ENCODE data around the gene ZNF784.

The ZNF784 gene

GRCh38 chr19:55656552-55656951 is 32.2 kb upstream of the ZNF784 start:
- DNase-seq: no peak

DNA sequence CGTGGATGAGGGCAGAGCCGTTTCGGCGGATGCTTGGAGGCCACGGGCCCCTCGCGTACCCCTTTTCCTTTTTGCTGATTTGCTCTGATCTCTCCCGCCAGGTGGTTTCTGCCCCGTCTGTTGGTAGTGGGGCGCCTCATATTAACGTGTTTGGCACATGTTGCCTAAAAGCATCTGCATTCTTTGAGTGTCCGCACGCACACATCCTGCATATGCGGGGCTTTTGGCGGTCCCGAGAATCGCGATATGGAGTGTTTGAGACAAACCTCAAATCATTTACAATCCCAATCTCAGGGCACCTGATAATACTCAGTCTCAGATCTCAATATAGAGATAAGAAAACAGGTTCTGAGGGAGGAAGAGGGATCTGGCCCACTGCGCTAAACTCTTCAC is 31.3 kb upstream of the ZNF784 start:
- DNase-seq: no peak

- peak; percentile 91 to 92 for DNase-seq
Observed at GRCh38 chr19:55654868-55655647, 30.7 kb upstream of the ZNF784 start, which contains the start of gene U2AF2. U2AF2 (plus strand) TSS chr19:55655035; CDS start chr19:55655105, 70 bp downstream.

- DNase-seq: peak; percentile 96 to 97
Observed at GRCh38 chr19:55654323-55654867, 30.0 kb upstream of the ZNF784 start.

DNA sequence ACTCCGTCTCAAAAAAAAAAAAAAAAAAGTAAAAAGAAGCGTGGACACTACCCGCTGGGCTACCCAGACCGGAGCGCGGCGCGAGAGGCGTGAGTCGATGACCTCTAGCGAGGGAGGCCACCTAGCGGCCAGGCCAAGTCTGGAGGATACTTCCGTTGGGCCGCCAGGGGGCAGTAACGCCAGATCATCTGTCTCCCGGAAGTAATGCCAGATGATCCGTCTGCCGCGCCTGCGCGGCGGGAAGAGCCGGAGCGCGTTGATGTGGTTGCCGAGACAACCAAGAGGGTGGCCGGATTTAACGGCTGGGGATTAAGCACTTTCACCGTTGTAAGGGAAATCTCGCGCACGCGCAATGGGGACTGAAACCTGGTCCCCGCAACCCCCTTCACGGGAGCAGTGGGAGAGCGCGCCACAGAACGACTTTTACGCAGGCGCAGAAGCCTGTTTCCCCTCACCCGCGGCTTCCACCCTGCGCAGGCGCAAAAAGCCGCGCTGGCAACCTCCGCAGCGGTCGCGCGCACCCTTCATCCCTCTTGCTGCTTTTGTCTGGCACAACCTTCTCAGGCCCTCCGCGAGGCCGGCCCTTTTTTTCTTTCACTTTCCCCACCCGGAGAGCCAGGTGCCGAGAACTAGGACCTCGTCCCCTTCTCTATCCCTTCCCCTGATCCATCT is 29.4 kb upstream of the ZNF784 start:
- peak; percentile 95 to 96 for DNase-seq

DNA sequence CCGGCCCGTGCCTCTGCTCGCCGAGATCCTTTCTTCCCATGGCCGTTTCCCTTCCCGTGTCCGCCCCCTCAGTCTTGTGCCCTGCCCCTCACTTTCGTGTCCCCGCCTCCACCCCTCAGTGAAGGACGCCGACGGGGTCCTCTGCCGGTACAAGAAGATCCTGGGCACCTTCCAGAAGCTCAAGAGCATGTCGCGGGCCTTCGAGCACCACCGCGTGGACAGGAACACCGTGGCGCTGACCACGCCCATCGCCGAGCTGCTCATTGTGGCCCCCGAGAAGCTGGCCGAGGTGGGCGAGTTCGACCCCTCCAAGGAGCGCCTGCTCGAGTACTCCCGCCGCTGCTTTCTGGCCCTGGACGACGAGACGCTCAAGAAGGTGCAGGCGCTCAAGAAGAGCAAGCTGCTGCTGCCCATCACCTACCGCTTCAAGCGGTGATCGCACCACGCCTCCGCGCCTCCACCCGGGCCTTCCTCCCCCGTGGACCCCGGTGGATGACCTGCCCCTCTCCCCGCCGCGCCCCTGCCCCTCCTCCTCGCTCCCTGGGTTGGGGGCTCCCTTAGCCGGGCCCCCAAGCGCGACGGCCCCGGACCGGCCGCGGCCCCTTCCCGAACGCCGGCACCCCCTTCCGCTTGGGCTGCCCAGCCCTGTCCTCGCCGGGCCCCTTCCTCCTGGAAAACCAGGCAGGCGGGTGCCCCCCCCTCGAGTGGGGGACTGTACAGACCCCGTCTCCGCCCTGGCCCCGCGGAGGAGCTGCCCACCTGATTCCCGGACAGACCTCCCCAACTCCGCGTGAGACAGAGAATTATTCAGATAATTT is 28.2 kb upstream of the ZNF784 start:
- DNase-seq: no peak

DNA sequence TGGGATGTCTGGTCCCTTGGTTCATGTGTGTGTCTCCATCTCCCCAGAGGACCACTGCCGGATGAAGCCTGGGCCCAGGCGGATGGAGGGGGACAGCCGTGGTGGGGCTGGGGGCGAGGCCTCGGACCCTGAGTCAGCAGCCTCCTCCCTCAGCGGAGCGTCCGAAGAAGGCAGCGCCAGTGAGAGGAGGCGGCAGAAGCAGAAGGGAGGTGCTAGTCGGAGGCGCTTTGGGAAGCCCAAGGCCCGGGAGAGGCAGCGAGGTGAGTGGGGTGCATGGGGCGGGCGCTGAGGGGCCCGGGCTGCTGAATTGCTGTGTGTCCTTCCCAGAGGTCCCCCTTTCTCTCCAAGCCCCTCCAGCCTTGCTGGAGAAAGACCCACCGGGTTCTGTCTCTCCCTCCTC is 26.9 kb upstream of the ZNF784 start:
- no peak for DNase-seq

DNA sequence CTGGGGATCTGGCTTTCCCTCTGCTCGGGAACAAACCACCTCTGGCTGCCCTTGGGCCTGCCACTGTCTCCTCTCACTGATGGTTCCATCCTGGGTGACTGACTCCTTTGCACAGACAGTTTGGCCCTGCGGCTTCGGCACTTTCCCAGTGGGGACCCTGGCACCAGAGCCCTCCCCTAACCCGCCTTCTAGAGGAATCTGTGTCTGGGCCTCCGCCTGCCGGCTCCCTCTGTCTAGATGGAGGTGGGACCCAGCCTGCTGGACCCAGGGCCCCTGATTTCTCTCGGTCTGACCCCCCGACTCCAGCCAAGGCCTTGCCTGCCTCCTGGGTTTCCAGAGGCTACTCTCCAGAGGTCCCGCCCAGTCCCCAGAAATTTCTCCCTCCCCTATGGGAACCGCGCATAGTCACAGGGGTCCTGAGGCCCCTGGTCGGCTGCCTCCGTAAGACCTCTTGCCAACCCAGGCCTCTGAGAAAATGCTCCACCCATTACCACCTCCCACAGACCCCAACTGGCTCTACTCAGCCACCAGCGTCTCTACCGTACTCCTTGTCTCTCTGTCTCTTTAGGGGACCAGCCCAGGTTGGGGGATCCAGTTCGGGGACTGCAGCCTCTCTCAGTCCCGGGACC is 26.4 kb upstream of the ZNF784 start:
- DNase-seq: no peak

DNA sequence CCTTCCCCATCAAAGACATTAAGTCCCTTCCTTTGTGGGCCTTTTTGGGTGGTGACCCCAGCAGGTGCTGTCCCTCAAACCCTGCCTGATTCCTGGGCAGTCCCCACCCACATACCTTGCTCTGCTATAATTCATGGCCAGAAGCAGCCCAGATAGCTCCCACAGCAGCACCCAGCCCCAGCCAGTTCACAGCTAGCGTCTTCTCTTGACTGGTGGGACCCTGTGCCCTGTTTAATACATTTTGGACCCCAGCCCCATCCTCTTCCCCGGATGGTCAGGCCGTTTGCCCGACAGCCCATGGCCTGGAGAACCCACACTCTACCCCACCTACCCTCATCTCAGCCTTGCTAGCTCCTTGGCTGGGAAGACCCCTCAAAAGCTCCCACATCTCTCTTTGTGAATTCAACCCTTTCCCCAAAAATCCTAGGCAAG is 25.8 kb upstream of the ZNF784 start:
- DNase-seq: no peak

- DNase-seq: no peak
Observed at GRCh38 chr19:55649268-55650125, 25.1 kb upstream of the ZNF784 start.

- DNase-seq: no peak
Observed at GRCh38 chr19:55648585-55649267, 24.4 kb upstream of the ZNF784 start.

- peak; percentile 17 to 22 for DNase-seq
Observed at GRCh38 chr19:55647732-55648584, 23.6 kb upstream of the ZNF784 start, which contains the start of gene CCDC106. CCDC106 (plus strand) TSS chr19:55648212; CDS start chr19:55649047, 835 bp downstream.

GRCh38 chr19:55646889-55647731 is 22.7 kb upstream of the ZNF784 start:
- DNase-seq: no peak

- no peak for DNase-seq
Observed at GRCh38 chr19:55645512-55645881, 21.1 kb upstream of the ZNF784 start.

DNA sequence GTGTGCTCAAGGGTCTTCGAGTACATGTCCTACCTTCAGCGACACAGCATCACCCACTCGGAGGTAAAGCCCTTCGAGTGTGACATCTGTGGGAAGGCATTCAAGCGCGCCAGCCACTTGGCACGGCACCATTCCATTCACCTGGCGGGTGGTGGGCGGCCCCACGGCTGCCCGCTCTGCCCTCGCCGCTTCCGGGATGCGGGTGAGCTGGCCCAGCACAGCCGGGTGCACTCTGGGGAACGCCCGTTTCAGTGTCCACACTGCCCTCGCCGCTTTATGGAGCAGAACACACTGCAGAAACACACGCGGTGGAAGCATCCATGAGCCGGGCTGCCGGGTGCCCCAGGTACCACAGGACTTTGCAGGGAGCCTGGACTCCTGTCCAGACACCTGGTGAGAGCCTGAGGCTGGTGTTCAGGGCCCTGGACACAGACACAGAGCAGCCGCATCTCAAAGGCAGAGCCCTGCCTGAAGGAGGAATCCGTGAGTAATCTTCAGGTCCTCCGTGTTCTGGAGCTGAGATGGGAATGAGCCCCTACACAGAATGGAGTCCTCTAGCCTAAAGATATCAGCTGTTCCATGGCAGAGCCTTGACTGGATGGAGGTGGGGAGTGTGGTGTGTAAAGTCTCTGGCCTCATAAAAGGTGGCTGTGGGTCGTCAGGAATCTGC is 20.6 kb upstream of the ZNF784 start:
- DNase-seq: no peak

GRCh38 chr19:55644191-55644833 is 19.9 kb upstream of the ZNF784 start:
- no peak for DNase-seq

GRCh38 chr19:55643887-55644176 is 19.5 kb upstream of the ZNF784 start:
- DNase-seq: no peak

All from AML-193 (cell line).